OCI-LY1 (cell line): ENCODE measurements around the gene NCAPD2.

ENCODE experiments used
- CTCF ChIP-seq: fragments of 200-600 bp; sonication (generic), shearing (Covaris generic); IDR thresholded peaks from 2 replicates; pipeline ENCODE4 v1.5.1; 2017; ENCODE audit warnings: mild to moderate bottlenecking, antibody characterized with exemption, low read length, moderate library complexity, mixed read lengths
- EZH2 ChIP-seq: fragments of 200-600 bp; sonication (generic), shearing (Covaris generic); IDR thresholded peaks from 2 replicates; pipeline ENCODE4 v1.8.0; 2017; ENCODE audit warnings: borderline replicate concordance, mixed run types, mild to moderate bottlenecking, antibody characterized with exemption, low read length, moderate library complexity, mixed read lengths

GRCh38 chr12:6551496-6552139 lies 57.7 kb downstream of the NCAPD2 start:
- TF ChIP-seq CTCF, result no peak
- TF ChIP-seq EZH2, result no peak
